Karpas-422 (cell line): ENCODE data around the gene CDKAL1. TPM values are rescaled to one million over a fixed set of nuclear protein-coding genes. Genes with fewer than 3 reads are reported as not detected.

Experiments used
- DNase-seq: peaks from one replicate; pipeline ENCODE4 v3.0.0-alpha.2; 2015
- H2AFZ ChIP-seq: fragments of 200-600 bp; sonication (generic); 2 replicates; pipeline ENCODE4 v1.6.1; 2014; ENCODE audit warnings: antibody characterized with exemption, low read length, mixed read lengths
- H3K27ac ChIP-seq: fragments of 200-600 bp; sonication (generic); 2 replicates; pipeline ENCODE4 v1.5.1; 2014; ENCODE audit warnings: mild to moderate bottlenecking, low read length, moderate library complexity
- H3K27me3 ChIP-seq: fragments of 200-600 bp; sonication (generic); 2 replicates; pipeline ENCODE4 v1.6.1; 2014; ENCODE audit warnings: low read length, mixed read lengths
- H3K36me3 ChIP-seq: fragments of 200-600 bp; sonication (generic); 2 replicates; pipeline ENCODE4 v1.6.1; 2014; ENCODE audit warnings: low read length, mixed read lengths; ENCODE audit not compliant: insufficient read depth
- H3K4me1 ChIP-seq: fragments of 200-600 bp; sonication (generic); 2 replicates; pipeline ENCODE4 v1.6.1; 2014; ENCODE audit warnings: mild to moderate bottlenecking, low read length, mixed read lengths
- H3K4me2 ChIP-seq: fragments of 200-600 bp; sonication (generic); 2 replicates; pipeline ENCODE4 v1.6.1; 2014; ENCODE audit warnings: low read length, low read depth, mild to moderate bottlenecking; ENCODE audit not compliant: poor library complexity, severe bottlenecking
- H3K4me3 ChIP-seq: fragments of 200-600 bp; sonication (generic); 2 replicates; pipeline ENCODE4 v1.5.1; 2014; ENCODE audit warnings: mild to moderate bottlenecking, antibody characterized with exemption, low read length, mixed read lengths
- H3K79me2 ChIP-seq: fragments of 200-600 bp; sonication (generic); 2 replicates; pipeline ENCODE4 v1.6.1; 2014; ENCODE audit warnings: mild to moderate bottlenecking, low read length, mixed read lengths
- H3K9ac ChIP-seq: fragments of 200-600 bp; sonication (generic); 2 replicates; pipeline ENCODE4 v1.6.0; 2014; ENCODE audit warnings: low read length
- H3K9me2 ChIP-seq: fragments of 200-600 bp; sonication (generic), shearing (Covaris generic); replicated peaks from 2 replicates; pipeline ENCODE4 v1.6.0; 2014; ENCODE audit warnings: mild to moderate bottlenecking, low read length, moderate library complexity; ENCODE audit not compliant: insufficient read depth
- H3K9me3 ChIP-seq: fragments of 300-700, 200-600 bp; sonication (generic); 2 replicates; pipeline ENCODE4 v1.6.1; 2014; ENCODE audit warnings: low read length, mixed read lengths
- H4K20me1 ChIP-seq: fragments of 200-600 bp; sonication (generic); 2 replicates; pipeline ENCODE4 v1.6.1; 2014; ENCODE audit warnings: mild to moderate bottlenecking, antibody characterized with exemption, low read length, low read depth; ENCODE audit not compliant: insufficient read depth
- total RNA-seq: library from RNA; depleted of rRNA; stranded (reverse); fragments of >200 nt; shearing (Covaris generic); gene quantifications from 2 replicates; pipeline ENCODE4 v1.2.3, GENCODE V29; 2014; ENCODE audit warnings: low replicate concordance

The CDKAL1 gene
- total RNA-seq, 1 experiment from 2014 or later, result 23.7 TPM

DNA sequence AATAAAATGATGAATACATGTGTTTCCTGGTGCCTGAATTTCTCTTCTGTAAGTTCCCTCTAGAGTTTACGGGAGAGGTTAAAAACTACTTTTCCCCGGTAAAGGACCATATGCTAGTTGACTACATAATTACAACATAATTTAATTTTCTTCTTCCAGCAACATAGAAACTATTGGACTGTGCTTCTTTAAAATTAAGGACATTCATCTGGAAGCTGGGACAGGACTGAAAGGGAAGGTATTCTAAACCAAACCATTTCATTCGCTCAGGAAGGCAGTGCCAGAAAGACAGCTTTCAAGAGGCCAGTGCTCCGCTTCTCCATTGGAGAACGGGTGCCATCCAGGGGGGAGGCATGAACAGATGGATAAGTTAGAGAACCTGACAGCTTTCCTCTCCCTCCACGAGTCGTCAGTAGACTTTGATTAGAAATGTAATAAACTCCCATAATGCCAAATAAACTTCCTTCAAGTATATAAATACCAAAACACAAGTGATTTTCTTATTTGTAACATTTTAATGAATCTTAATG, 601.3 kb downstream of the CDKAL1 start:
- Histone ChIP-seq H2AFZ (no peak overlapping the region), H3K4me1 (no peaks in the 10 kb centered on the region; the same call in 1 of the 2 replicates), H3K4me2 (no peak overlapping the region), H3K9ac (no peak overlapping the region), H3K9me2 (no peaks in the 10 kb centered on the region), H3K27me3 (no peaks in the 10 kb centered on the region), H3K27ac (no peak overlapping the region), H3K36me3 (no peaks in the 10 kb centered on the region), H3K79me2 (no peaks in the 10 kb centered on the region), H3K9me3 (no peaks in the 10 kb centered on the region), H4K20me1 (no peaks in the 10 kb centered on the region), H3K4me3 (no peak overlapping the region)
- no peak for DNase-seq

DNA sequence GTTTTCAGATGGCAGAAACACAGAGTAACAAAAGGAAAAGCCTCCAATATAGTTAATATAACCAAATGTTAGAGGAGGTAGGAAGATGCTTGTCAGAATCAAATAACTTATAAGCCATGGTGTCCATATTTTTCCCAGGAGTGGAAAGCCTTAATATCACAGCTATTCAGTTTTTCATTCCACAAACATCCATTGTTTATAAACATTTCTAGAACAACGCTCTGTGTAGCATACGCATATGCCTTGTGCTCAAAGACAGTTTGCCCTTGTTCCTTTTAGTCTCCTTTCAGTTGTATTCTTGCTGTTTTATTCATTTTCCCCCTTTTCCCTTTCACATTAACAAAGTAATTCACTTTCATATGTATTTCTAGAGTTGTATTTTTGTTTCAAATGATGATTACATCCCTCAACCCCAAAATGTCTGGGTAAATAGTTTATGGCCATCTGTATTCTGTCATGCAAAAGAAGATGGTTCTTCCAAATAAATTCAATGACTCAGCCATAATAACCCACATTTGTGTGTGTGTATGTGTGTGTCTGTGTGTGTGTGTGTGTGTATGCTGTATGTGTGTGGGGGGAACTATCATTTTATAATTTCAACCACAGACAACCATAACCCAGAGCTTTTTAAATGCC, 603.6 kb downstream of the CDKAL1 start:
- Histone ChIP-seq H3K4me1 (no peaks in the 10 kb centered on the region; the same call in 1 of the 2 replicates), H3K9me3 (no peaks in the 10 kb centered on the region), H2AFZ (no peak overlapping the region), H3K9me2 (no peaks in the 10 kb centered on the region), H3K79me2 (no peaks in the 10 kb centered on the region), H3K4me2 (no peak overlapping the region), H3K27ac (no peak overlapping the region), H3K36me3 (no peaks in the 10 kb centered on the region), H4K20me1 (no peaks in the 10 kb centered on the region), H3K27me3 (no peaks in the 10 kb centered on the region), H3K9ac (no peak overlapping the region), H3K4me3 (no peak overlapping the region)
- DNase-seq, result no peak

DNA sequence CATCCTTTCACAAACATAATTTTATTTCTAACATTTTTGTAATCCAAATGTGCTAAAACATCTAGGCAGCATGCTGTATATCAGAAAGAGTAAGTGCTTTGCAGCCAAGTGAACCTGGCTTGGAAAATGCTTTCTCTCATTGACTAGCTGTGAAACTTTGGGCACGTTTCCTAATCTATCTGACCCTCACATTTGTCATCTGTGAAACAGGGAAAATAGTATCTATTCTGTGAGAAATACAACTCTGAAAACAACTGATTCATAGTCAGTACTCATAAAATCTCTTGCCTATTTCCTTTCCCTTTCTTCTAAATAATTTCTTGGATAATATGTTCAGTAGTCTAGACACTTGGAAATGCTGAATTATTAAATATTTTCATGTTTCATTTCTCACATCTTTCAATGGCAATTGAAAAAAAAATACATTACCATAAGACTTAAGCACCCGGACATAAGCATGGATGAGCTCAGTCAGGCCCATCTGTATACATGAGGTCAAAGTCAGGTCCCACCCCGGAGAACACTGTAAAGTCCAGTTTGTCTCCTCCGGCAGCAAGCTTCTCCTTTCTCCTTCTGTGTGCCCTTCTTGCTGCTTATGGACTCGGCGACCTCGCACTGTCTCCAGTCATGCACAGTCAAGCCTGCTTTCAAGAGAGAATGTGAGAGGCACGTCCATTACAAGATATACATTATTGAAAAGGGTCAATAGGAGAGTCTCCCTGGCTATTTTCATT, 604.2 kb downstream of the CDKAL1 start:
- H3K36me3 ChIP-seq, result no peaks in the 10 kb centered on the region
- no peak overlapping the region for H3K9ac ChIP-seq
- no peaks in the 10 kb centered on the region for H3K9me3 ChIP-seq
- H3K4me3 ChIP-seq, result no peak overlapping the region
- DNase-seq, result no peak
- H3K27me3 ChIP-seq, result no peaks in the 10 kb centered on the region
- H3K4me2 ChIP-seq, result no peak overlapping the region
- H3K9me2 ChIP-seq, result no peaks in the 10 kb centered on the region
- no peaks in the 10 kb centered on the region for H3K79me2 ChIP-seq
- H3K27ac ChIP-seq, result no peak overlapping the region
- H4K20me1 ChIP-seq, result no peaks in the 10 kb centered on the region
- H2AFZ ChIP-seq, result no peak overlapping the region
- no peaks in the 10 kb centered on the region for H3K4me1 ChIP-seq

GRCh38 chr6:21140966-21141365, 606.7 kb downstream of the CDKAL1 start:
- Histone ChIP-seq H3K4me3 (no peak overlapping the region), H3K9me3 (no peaks in the 10 kb centered on the region), H3K36me3 (no peaks in the 10 kb centered on the region), H3K79me2 (no peaks in the 10 kb centered on the region), H4K20me1 (no peaks in the 10 kb centered on the region), H3K9me2 (no peaks in the 10 kb centered on the region), H3K9ac (no peak overlapping the region), H3K4me1 (no peaks in the 10 kb centered on the region), H3K4me2 (no peak overlapping the region), H3K27ac (no peak overlapping the region), H2AFZ (no peak overlapping the region), H3K27me3 (no peaks in the 10 kb centered on the region)
- no peak for DNase-seq

DNA sequence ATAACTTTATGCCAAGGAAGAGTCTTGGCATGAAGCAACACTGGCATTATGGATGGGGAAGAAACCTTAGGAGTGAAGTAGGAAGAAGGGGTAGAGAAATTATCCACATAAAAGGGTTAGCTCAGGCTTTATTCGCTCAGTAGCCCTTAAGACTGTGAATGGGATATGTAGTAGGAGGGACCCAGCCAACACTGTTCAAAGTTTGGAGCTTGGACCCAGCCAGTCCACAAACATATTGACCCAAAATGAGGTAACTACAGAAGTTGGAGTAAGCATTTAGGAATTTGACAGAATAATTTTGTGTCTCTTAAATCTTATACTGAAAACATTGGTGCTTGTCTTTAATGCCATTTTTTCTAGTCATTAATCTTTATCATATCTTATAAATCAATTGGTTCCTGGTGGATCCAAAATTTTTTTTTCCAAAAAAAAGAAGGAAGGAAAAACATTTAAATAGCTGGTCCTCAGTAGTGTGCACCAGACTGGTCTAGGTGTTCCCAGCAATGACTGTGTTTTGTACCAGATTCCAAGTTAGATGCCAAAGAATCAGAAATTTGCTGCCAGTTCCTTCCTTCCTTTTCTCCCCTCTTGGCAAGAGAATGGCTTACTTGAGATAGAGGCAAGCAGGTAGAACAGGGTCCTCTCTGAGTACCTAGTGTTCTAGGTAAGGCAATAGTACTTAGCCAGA, 607.5 kb downstream of the CDKAL1 start:
- H3K4me2 ChIP-seq, result no peak overlapping the region
- no peak overlapping the region for H3K9ac ChIP-seq
- H3K27me3 ChIP-seq, result no peaks in the 10 kb centered on the region

GRCh38 chr6:21142741-21143140, 608.5 kb downstream of the CDKAL1 start:
- no peak overlapping the region for H2AFZ ChIP-seq
- H3K4me3 ChIP-seq, result no peak overlapping the region
- no peaks in the 10 kb centered on the region for H3K79me2 ChIP-seq
- H3K4me1 ChIP-seq, result no peaks in the 10 kb centered on the region
- no peak overlapping the region for H3K27ac ChIP-seq
- H3K36me3 ChIP-seq, result no peaks in the 10 kb centered on the region
- no peaks in the 10 kb centered on the region for H3K9me2 ChIP-seq
- H3K4me2 ChIP-seq, result no peak overlapping the region
- no peak for DNase-seq
- no peaks in the 10 kb centered on the region for H3K27me3 ChIP-seq
- H4K20me1 ChIP-seq, result no peaks in the 10 kb centered on the region
- no peak overlapping the region for H3K9ac ChIP-seq
- H3K9me3 ChIP-seq, result no peaks in the 10 kb centered on the region

More for the DNA sequence above, 607.5 kb downstream of the CDKAL1 start:
- no peaks in the 10 kb centered on the region for H3K9me3 ChIP-seq
- H3K36me3 ChIP-seq, result no peaks in the 10 kb centered on the region
- no peaks in the 10 kb centered on the region for H4K20me1 ChIP-seq
- no peak overlapping the region for H3K4me3 ChIP-seq
- no peaks in the 10 kb centered on the region for H3K79me2 ChIP-seq
- H3K4me1 ChIP-seq, result no peaks in the 10 kb centered on the region
- no peak overlapping the region for H3K27ac ChIP-seq
- H2AFZ ChIP-seq, result no peak overlapping the region
- H3K9me2 ChIP-seq, result no peaks in the 10 kb centered on the region
- DNase-seq, result no peak

GRCh38 chr6:21143645-21144044, 609.4 kb downstream of the CDKAL1 start:
- H3K79me2 ChIP-seq, result no peaks in the 10 kb centered on the region
- no peaks in the 10 kb centered on the region for H3K36me3 ChIP-seq
- no peak overlapping the region for H2AFZ ChIP-seq
- H3K27ac ChIP-seq, result no peak overlapping the region
- no peak overlapping the region for H3K4me3 ChIP-seq
- H3K4me2 ChIP-seq, result no peak overlapping the region
- no peaks in the 10 kb centered on the region for H3K4me1 ChIP-seq
- no peak overlapping the region for H3K9ac ChIP-seq
- H3K9me2 ChIP-seq, result no peaks in the 10 kb centered on the region
- H3K27me3 ChIP-seq, result no peaks in the 10 kb centered on the region
- no peak for DNase-seq
- H3K9me3 ChIP-seq, result no peaks in the 10 kb centered on the region
- no peaks in the 10 kb centered on the region for H4K20me1 ChIP-seq

DNA sequence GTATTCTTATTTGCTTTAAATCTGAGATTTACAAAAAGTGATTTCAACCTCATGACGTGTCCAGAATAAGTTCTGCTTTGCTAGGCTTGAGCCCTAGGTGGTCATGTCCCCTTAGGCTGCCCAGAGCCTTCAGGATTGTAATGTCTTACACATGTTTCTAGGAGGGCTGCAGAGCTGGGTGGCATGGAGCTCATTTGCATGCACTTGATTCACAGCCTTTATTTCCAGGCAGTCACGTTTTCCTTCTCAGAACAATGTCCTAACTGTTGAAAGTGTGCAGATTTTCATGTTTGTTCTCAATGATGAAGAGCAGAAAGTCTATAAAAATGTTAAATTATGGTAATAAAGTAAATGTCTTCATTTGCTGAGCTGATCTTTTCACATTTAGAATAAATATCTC, 610.7 kb downstream of the CDKAL1 start:
- H3K4me2 ChIP-seq, result no peak overlapping the region
- DNase-seq, result no peak
- no peak overlapping the region for H3K27ac ChIP-seq
- H3K36me3 ChIP-seq, result no peaks in the 10 kb centered on the region
- no peak overlapping the region for H3K4me3 ChIP-seq
- no peak overlapping the region for H3K9ac ChIP-seq
- no peaks in the 10 kb centered on the region for H3K9me2 ChIP-seq
- H3K9me3 ChIP-seq, result no peaks in the 10 kb centered on the region
- H3K4me1 ChIP-seq, result no peaks in the 10 kb centered on the region
- no peak overlapping the region for H2AFZ ChIP-seq
- H3K27me3 ChIP-seq, result no peaks in the 10 kb centered on the region
- no peaks in the 10 kb centered on the region for H4K20me1 ChIP-seq
- H3K79me2 ChIP-seq, result no peaks in the 10 kb centered on the region
